Fibroblast of lung (primary cell): Measurements from ENCODE around the gene WDR7.

Experiments
- CTCF ChIP-seq, 2 donors: IDR thresholded peaks in 1 of 2; conservative IDR thresholded peaks in 1 of 2; 1 replicate in 1 of 2; 2 replicates in 1 of 2; pipeline ENCODE4 v1.5.1; 2011 to 2012; ENCODE audit warnings: low read length in 2 of 2, control low read depth in 1 of 2, inconsistent platforms in 1 of 2, low read depth in 1 of 2, mild to moderate bottlenecking in 1 of 2
- EZH2 ChIP-seq: IDR thresholded peaks from 2 replicates; pipeline ENCODE4 v1.5.1; 2012; ENCODE audit warnings: low read length, control low read depth, mild to moderate bottlenecking; ENCODE audit errors: missing control alignments

GRCh38 chr18:56748698-56749268 is 97.6 kb downstream of the WDR7 start:
- TF ChIP-seq CTCF (conservative IDR thresholded peaks at IDR 0.05 in 1 of 2, IDR thresholded peaks at IDR 0.05 in 1 of 2; ENCODE audit: low read depth in 1 of 2, low read length in 2 of 2) (peak; percentile 49 to 64), EZH2 (no peak)
